Astrocyte (in vitro differentiated cells and primary cell): ENCODE results near the gene RCAN2. TPM values are rescaled to one million over a fixed set of nuclear protein-coding genes. Genes with fewer than 3 reads are reported as not detected.

Experiments
- DNase-seq: peaks from one replicate; pipeline ENCODE4 v3.0.0-alpha.2; 2010; ENCODE audit warnings: low read depth
- FAIRE-seq: peaks from 2 replicates; lab custom pipeline; 2011; peaks lifted over from hg19 to GRCh38; lab: Jason Lieb, UNC
- H2AFZ ChIP-seq: 2 replicates; pipeline ENCODE4 v1.6.0; 2012; ENCODE audit warnings: low read depth, low read length, inconsistent platforms
- H3K27ac ChIP-seq: 2 replicates; pipeline ENCODE4 v1.5.1; 2011; ENCODE audit warnings: low read depth, low read length, inconsistent platforms
- H3K27me3 ChIP-seq: 2 replicates; pipeline ENCODE4 v1.6.0; 2011; ENCODE audit warnings: low read length, inconsistent platforms; ENCODE audit not compliant: insufficient read depth
- H3K36me3 ChIP-seq: 2 replicates; pipeline ENCODE4 v1.5.1; 2011; ENCODE audit warnings: low read length, inconsistent platforms; ENCODE audit not compliant: insufficient read depth
- H3K4me1 ChIP-seq: 2 replicates; pipeline ENCODE4 v1.5.1; 2011; ENCODE audit warnings: low read length, inconsistent platforms; ENCODE audit not compliant: insufficient read depth
- H3K4me2 ChIP-seq: 2 replicates; pipeline ENCODE4 v1.6.0; 2012; ENCODE audit warnings: low read length, inconsistent platforms
- H3K4me3 ChIP-seq: 2 replicates; pipeline ENCODE4 v1.5.1; 2011; ENCODE audit warnings: low read depth, mild to moderate bottlenecking, low read length, inconsistent platforms; ENCODE audit not compliant: insufficient read depth
- H3K79me2 ChIP-seq: 2 replicates; pipeline ENCODE4 v1.6.0; 2012; ENCODE audit warnings: mild to moderate bottlenecking, low read length, inconsistent platforms; ENCODE audit not compliant: insufficient read depth
- H3K9ac ChIP-seq: 2 replicates; pipeline ENCODE4 v1.6.0; 2012; ENCODE audit warnings: mild to moderate bottlenecking, low read length, inconsistent platforms
- H3K9me3 ChIP-seq: 2 replicates; pipeline ENCODE4 v1.5.1; 2012; ENCODE audit warnings: low read depth, mild to moderate bottlenecking, low read length, inconsistent platforms; ENCODE audit not compliant: insufficient read depth
- H4K20me1 ChIP-seq: 2 replicates; pipeline ENCODE4 v1.6.0; 2012; ENCODE audit warnings: low read length, inconsistent platforms; ENCODE audit not compliant: insufficient read depth
- H3K27ac Mint-ChIP-seq: one replicate; pipeline ENCODE4 v1.8.0; 2021; ENCODE audit warnings: mild to moderate bottlenecking, mixed read lengths; ENCODE audit not compliant: unreplicated experiment
- H3K27me3 Mint-ChIP-seq: one replicate; pipeline ENCODE4 v1.8.0; 2021; ENCODE audit warnings: low read depth, mixed read lengths; ENCODE audit not compliant: unreplicated experiment
- H3K36me3 Mint-ChIP-seq: one replicate; pipeline ENCODE4 v1.8.0; 2021; ENCODE audit warnings: low read depth, mixed read lengths; ENCODE audit not compliant: unreplicated experiment
- H3K4me1 Mint-ChIP-seq: one replicate; pipeline ENCODE4 v1.8.0; 2021; ENCODE audit warnings: low read depth, mixed read lengths; ENCODE audit not compliant: unreplicated experiment
- H3K4me3 Mint-ChIP-seq: one replicate; pipeline ENCODE4 v1.8.0; 2021; ENCODE audit warnings: mild to moderate bottlenecking, moderate library complexity, mixed read lengths; ENCODE audit not compliant: unreplicated experiment
- H3K9me3 Mint-ChIP-seq: one replicate; pipeline ENCODE4 v1.8.0; 2021; ENCODE audit warnings: mild to moderate bottlenecking, mixed read lengths; ENCODE audit not compliant: unreplicated experiment
- CTCF ChIP-seq: IDR thresholded peaks from 2 replicates; pipeline ENCODE4 v1.5.1; 2011; ENCODE audit warnings: low read depth, mild to moderate bottlenecking, inconsistent platforms, low read length, moderate library complexity; ENCODE audit not compliant: insufficient read depth
- EZH2 ChIP-seq: IDR thresholded peaks from 2 replicates; pipeline ENCODE4 v1.6.1; 2012; ENCODE audit warnings: mild to moderate bottlenecking, low read length, inconsistent platforms; ENCODE audit not compliant: insufficient read depth
- total RNA-seq: library from RNA; stranded (reverse); gene quantifications from 2 replicates; pipeline ENCODE4 v1.2.1, GENCODE V29; 2021

The RCAN2 gene
- total RNA-seq, 1 donor from 2014 or later: 10.6 TPM

GRCh38 chr6:46378882-46379416 is 112.3 kb downstream of the RCAN2 start:
- FAIRE-seq (no peak), DNase-seq (no peak)
- Mint-ChIP-seq H3K9me3 (no peaks in the 10 kb centered on the region), H3K4me1 (peaks cover 5% of the 10 kb centered on the region), H3K4me3 (no peak overlapping the region), H3K27me3 (no peaks in the 10 kb centered on the region), H3K36me3 (no peaks in the 10 kb centered on the region), H3K27ac (no peak overlapping the region)
- Histone ChIP-seq H3K79me2 (no peaks in the 10 kb centered on the region), H4K20me1 (no peaks in the 10 kb centered on the region), H3K4me2 (no peak overlapping the region), H3K4me1 (no peaks in the 10 kb centered on the region), H3K9ac (no peak overlapping the region), H3K9me3 (no peaks in the 10 kb centered on the region), H3K27ac (no peak overlapping the region), H3K27me3 (no peaks in the 10 kb centered on the region), H2AFZ (no peak overlapping the region), H3K4me3 (no peak overlapping the region), H3K36me3 (no peaks in the 10 kb centered on the region)
- TF ChIP-seq CTCF (no peak), EZH2 (no peak)

- no peaks in the 10 kb centered on the region for H3K4me1 ChIP-seq
Measured at GRCh38 chr6:46378161-46378881, 112.9 kb downstream of the RCAN2 start.

More at GRCh38 chr6:46378161-46378881, 112.9 kb downstream of the RCAN2 start:
- H3K27ac Mint-ChIP-seq: no peak overlapping the region
- Histone ChIP-seq H3K79me2 (no peaks in the 10 kb centered on the region), H3K36me3 (no peaks in the 10 kb centered on the region), H3K27ac (no peak overlapping the region), H3K27me3 (no peaks in the 10 kb centered on the region), H3K4me2 (no peak overlapping the region), H3K9me3 (no peaks in the 10 kb centered on the region), H3K4me3 (no peak overlapping the region), H4K20me1 (no peaks in the 10 kb centered on the region), H3K9ac (no peak overlapping the region), H2AFZ (no peak overlapping the region)
- no peaks in the 10 kb centered on the region for H3K36me3 Mint-ChIP-seq
- H3K4me1 Mint-ChIP-seq: peaks cover 5% of the 10 kb centered on the region
- TF ChIP-seq CTCF (no peak), EZH2 (no peak)
- H3K27me3 Mint-ChIP-seq: no peaks in the 10 kb centered on the region
- no peak for FAIRE-seq
- no peak for DNase-seq
- H3K9me3 Mint-ChIP-seq: no peaks in the 10 kb centered on the region
- H3K4me3 Mint-ChIP-seq: no peak overlapping the region
